TTC549 (cell line): ENCODE data around the gene ZNF490.
"Not testable (repeated sequence)": the region's sequence is repeated elsewhere in the genome, so short reads cannot be mapped to it uniquely, and the experiment has no call there.

Experiments used
- FAIRE-seq: peaks from 2 replicates; lab custom pipeline; 2012; peaks lifted over from hg19 to GRCh38; lab: Jason Lieb, UNC

The ZNF490 gene

DNA sequence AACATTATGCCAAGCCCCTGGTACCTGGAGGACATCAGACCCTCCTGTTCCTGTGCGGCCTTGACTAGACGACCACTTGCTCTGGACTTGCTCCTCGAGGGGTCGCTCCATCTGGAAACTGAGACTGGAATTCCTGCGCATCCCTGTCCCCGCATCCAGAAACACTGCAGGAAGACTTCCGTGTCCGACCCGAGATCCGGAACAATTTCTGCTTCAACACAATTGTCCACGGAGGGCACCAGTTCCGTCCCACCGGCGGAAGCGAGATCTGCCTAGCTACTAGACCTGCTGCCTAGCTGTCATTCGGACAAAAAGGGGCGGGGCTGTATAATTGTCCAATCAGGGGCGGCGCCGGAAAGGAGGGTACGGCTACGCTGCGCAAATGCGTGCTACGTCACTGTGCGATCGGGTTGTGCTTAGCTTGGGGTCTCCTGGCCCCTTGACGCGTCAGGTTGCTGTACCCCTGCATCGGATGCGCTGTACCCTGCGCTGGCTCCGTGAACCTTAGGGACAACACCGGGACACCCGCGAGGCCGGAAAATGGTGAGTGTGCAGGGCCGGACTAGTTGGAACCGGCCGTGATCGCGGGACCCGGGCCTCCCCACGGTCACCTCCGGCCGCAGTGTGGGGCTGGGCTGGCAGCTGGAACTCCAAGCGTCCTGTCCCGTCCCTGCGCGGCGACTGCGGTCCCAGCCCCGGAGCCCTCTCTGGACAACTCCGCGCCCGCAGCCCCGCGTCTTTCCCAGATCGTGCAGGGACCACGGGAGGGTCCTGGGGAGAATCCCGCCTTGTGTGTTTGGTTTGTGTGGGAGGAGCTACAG lies at the start of gene ZNF490, which contains the start of gene ZNF791:
ZNF490 (minus strand) TSS at position 274 of the 821 bp plus-strand sequence; CDS start at position 141, 133 bp downstream.
ZNF791 (plus strand) TSS at position 381 of the 821 bp plus-strand sequence; CDS start at position 541, 160 bp downstream.
- peak; percentile 75 for FAIRE-seq

DNA sequence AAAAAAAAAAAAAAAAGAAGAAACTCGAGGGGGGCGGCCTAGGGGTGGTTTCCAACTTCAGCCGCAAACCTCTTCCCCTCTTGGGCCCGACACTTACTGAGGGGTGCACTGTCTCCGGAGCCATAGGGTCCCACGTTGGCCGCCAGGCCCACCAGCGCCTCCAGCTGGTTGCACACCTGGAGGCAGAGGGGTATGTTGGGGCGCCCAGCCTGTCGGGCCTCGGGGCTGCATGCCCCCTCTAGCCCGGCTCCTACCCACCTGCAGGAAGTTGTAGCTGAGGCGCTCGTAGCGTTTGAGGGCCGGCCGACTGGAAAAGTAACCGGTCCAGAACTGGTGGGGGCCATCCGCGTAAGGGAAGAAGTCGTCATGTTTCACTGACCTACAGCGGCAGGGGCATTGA lies 47.4 kb upstream of the ZNF490 start:
- no peak for FAIRE-seq

DNA sequence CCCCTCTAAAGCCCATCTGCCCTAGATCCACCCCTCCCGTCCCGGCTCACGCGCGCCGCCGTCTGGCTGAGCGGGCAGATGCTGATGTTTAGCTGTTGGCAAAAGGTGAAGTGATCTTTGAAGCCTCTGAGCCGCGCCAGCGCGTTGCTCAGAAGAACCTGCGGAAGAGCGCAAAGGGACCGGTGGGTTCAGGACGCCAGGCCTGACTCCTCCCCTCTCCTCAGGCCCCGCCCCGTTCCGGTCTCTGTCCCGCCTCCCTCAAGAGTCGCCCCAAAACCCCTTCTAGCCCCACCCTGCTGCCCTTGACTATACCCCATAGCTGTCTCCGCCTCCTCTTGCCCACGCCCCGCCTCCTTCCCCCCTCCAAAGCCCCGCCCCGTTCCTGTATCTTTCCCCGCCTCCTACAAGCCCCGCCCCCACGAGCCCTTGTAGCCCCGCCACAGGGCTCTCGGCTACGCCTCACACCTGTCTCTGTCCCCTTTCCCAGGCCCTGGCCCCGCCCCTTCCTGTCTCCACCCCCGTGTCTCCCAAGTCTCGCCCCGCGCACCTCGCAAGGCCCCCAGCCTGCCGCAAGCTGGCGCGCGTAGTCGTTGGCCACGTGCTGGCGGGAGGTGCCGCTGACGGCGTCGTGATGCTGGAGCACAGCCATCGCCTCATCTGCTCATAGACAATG lies 46.4 kb upstream of the ZNF490 start:
- no peak for FAIRE-seq

DNA sequence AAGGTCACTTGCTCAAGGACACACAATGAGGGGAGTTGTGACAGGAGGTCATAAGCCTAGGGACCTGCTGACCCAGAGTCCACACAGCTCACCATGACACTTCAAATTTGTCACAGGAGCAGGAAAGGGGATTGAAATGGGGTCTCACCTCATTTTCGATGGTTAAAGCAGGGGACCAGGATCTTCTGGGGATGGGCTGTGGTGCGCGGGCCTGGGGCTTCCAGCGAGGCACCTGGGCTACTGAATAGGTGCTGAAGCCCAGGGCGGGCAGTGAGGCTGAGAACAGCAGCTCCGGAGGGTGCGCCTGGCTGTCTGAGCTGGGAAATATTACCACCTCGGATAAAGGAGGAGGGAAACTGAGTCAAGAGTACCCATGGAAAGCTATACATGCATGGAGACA lies 44.9 kb upstream of the ZNF490 start:
- no peak for FAIRE-seq

DNA sequence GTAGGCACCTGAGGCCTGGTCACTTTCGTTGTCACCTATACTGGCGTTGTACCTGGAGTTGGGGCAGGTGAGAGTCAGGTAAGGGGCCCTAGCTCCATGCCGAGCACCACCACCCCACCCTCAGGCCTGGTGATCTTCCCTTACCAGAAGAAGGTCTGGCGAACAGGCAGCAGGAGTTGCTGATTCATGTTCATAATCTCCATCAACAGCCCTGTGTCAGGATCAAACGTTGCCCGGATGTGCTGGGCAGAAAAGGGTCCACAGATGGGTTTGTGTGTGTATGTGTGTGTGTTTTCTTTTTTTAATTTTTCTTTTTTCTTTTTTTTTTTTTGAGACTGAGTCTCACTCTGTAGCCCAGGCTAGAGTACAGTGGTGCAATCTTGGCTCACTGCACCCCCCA lies 41.6 kb upstream of the ZNF490 start:
- FAIRE-seq, result no peak

DNA sequence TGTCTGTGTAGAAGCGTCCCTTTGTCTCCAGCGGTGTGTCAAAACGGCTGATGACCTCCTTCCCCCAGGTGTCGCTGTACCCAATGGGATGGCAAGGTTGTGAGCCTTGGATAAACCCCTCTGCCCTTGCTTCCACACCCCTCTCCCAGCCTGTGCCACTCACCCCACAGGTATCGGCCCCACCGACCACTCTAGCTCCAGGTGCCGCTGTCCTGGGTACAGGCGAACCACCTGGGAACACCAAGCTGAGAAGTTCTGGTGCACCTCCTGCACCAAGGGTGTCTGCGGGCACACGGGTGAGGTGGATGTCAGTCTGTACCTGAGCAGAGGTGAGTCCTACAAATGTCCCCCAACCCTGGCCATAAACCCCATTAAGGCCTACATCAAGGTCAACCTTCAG lies 39.3 kb upstream of the ZNF490 start:
- FAIRE-seq, result no peak

DNA sequence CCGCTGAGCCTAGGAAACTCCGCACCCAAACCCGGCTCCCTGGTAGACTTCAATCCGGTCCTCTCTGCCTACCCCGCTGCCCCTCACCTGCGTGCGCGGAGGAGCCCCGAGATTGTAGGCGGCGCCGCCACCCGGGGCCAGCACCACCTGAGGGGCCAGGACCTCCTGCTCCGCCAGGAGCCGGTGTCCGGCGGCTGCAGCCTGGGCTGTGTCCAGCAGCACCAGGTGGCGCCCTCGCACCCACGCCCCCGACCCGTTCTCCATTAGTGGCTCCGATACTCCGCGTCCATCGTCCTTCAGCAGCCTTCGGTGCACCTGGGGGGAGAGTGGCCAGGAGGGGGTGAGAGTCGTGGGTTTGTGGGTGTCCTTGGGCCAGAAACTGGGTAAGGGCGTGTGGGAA lies 37.5 kb upstream of the ZNF490 start:
- FAIRE-seq, result no peak

DNA sequence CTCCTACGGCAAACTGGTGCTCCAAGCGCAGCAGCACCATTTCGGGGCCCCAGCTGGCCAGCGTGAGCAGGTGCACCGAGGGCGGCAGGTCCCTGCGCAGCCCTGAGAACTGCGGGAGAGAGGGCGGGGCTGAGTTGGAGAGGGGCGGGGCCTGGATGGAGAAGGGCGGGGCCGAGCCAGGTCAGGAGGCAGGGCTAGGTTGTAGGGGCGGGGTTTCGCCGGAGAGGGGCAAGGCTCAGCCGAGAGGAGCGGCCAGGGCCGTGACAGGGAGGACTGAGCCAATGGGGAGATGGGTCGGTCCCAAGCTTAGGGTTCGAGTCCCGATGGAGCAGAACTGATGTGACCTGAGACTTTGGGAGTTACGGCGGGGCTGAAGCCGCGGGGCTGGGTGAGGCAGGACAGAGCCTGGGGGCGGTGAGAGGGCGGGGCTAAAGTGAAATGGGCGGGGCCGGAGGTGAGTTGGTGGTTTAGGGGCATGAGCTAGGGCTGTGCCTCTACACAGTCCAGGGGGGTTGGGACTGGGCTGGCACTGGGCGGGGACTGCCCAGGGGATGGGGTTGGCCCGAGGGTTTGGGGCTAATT lies 37.0 kb upstream of the ZNF490 start:
- no peak for FAIRE-seq

DNA sequence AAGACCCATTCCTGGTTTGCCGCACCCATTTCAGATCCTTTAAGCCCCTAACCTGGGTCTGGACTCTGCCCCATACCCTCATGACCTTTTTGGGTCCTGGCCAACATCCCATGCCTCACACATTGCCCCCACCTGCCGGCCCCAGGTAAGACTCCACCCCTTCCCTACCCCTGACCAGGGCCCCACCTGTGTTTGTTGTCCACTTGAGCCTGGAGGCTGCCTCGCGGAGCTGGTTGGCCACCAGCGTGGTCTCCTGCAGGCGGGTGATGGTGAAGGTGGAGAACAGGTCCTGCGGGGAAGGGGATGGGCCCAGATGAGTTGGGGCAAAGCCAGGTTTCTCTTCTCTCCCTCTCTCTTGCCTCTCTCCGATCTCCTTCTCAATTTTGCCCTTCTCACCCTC lies 36.4 kb upstream of the ZNF490 start:
- FAIRE-seq, result no peak

DNA sequence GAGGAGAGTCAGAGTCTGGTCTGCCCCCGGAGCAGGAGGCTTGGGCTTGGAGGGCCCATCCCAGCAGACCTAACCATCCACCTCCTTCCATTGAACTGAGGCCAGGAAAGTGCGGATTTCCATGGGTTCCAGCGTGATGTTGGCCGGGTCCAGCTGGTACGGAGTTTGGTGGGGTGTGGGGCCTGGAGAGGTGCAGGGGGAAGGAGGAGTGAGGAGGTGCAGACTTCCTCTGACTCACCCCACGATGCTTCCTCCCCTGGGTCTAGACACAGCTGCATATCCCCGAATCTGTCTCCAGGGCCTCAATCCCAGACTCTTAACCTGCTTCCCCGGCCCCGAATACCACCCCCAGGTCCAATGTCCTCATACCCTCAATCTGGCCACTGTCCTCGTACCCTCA lies 35.9 kb upstream of the ZNF490 start:
- FAIRE-seq, result no peak

DNA sequence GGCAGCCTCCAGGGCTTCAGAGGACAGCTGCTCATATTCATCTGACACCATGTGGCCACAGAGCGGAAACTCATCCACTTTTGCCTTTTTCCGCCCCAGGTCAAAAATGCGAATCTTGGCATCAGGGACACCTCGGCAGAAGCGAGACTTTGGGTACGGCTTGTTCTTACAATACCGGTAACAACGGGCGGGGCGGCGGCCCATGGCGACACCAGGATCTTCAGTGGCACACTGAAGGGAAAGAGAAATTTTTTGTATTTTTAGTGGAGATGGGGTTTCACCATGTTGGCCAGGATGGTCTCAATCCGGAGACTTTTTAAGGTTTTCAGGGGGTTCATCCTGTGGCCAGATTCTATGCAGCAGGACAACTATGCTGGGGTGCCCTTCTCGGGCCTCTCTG lies 33.1 kb upstream of the ZNF490 start:
- not testable (repeated sequence) for FAIRE-seq

DNA sequence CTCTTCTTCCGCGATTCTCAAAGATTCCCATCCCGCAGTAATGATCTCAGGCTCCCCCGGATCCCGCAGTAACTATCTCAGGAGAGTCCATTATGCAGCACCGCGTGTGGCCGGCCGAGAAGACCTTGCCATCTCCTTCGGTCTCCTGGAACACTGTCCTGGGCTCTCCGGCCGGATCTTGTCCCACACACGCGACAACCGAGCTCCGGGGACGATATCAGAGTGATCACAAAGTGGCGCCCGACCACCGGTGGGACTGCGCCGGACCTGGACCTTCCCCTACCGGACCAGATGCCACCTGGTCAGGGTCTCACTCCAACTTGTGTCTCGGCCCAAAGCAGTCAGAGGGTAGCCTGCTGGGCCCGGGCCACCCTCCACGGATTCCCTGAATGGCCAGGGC lies 31.9 kb upstream of the ZNF490 start:
- no peak for FAIRE-seq

DNA sequence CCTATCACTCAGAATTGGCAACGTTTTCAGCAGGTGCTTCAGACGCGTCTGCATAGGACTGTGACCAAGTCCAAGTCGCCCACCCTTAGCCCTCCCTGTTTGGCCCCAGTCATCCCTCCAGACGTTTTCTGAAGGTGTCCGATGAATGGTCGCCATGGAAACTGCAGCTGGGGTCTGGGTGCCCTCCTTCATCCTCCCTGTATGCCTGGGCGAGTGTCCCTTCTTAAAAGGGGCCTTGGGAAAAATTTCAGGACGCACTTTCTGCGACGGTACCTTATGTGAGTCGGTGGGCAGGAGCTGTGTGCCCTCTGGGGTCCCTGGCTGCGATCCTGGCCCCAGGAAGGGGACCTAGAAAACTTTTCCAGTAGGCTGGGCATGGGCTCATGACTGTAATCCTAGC lies 30.8 kb upstream of the ZNF490 start:
- FAIRE-seq, result no peak

DNA sequence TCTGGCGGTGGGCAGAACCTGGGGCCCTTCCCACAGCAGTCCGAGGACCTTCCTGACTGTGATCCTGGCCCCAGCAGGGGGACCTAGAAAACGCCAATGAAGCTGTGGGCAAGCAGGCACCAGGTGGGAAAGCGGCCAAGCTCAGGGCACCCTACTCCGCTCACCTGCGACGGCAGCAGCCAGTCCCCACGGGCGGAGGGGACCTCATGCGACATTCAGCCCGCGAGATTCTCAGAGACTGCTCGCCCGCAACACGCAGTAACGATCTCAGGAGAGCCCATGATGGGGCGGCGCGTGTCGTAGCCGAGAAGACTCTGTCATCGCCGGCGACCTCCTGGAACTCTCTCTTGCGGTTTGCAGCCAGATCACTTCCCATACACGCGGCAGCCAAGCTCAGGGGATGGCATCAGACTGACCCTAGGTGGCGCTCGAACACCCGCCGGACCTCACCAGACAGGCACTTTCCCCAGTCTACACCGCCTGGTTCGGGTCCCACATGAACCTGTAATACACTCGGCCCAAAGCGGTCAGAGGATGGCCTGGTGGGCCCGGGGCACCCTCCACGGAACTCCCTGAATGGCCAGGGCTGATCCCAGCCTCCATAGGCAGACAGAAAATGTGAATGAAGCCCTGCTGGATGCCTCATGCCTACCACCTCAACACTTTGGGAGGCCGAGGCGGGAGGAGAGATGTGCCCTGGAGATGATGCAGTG lies 29.4 kb upstream of the ZNF490 start:
- FAIRE-seq, result no peak

DNA sequence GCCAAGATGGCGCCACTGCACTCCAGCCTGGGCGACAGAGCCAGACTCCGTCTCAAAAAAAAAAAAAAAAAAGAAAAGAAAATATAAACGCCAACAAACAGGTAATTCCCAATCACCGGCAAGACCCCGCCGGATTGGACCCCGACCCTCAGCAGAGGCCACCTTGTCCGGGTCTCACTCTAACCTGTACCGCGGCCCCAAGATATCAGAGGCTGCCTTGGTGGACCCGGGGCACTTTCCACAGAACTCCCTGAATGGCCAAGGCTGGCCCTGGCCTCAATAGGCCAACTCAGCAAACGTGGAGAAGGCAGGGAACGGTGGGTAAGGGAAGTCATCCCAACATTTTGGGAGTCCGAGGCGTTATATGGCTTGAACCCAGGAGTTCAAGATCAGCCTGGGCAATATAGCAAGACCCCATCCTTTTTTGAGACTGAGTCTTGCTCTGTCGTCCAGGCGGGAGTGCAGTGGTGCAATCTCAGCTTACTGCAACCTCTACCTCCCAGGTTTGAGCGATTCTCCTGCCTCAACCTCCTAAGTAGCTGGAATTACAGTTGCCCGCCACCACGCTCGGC lies 28.1 kb upstream of the ZNF490 start:
- FAIRE-seq, result no peak

DNA sequence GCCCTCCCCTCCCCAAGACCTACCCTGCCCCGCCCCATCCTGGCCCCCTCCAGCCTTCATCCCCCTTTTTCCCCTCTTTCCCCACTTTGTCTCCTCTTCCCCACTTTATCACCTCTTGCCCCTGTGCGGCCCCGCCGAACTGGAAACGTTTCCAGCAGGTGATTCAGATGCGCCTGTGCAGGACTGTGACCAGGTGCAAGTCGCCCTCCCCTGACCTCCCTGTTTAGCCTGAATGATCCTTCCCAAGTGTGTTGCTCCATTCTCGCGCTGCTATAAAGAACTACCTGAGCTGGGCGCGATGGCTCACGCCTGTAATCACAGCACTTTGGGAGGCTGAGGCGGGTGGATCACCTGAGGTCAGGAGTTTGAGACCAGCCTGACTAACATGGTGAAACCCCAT lies 26.0 kb upstream of the ZNF490 start:
- no peak for FAIRE-seq

DNA sequence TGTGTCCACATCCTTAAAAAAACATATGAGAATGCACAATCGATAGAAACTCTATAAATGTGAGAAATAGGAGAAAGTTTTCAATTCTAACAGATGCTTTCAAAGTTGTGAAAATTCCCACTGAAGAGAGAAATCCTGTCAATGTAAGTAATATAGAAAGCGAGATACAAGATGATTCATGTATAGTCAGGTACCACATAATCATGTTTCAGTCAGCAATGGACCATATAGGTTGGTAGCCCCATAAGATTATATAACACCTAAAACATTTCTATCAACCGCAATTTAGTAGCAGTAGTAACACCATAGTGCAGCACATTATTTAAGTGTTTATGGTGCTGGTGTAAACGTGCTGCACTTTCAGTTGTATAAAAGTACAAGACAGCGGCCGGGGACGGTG lies 18.6 kb upstream of the ZNF490 start:
- no peak for FAIRE-seq

DNA sequence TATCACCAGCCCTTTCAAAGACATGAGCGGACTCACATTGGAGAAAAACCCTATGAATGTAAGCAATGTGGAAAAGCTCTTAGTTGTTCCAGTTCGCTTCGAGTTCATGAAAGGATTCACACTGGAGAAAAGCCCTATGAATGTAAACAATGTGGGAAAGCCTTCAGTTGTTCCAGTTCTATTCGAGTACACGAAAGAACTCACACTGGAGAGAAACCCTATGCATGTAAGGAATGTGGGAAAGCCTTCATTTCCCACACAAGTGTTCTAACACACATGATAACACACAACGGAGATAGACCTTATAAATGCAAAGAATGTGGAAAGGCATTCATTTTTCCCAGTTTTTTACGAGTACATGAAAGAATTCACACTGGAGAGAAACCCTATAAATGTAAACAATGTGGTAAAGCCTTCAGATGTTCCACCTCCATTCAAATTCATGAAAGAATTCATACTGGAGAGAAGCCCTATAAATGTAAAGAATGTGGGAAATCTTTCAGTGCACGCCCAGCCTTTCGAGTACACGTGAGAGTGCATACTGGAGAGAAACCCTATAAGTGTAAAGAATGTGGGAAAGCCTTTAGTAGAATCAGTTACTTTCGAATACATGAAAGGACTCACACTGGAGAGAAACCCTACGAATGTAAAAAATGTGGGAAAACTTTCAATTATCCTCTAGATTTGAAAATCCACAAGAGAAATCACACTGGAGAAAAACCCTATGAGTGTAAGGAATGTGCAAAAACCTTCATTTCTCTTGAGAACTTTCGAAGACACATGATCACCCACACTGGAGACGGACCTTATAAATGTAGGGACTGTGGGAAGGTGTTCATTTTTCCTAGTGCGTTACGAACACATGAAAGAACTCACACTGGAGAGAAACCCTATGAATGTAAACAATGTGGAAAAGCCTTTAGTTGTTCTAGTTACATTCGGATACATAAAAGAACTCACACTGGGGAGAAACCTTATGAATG lies 17.7 kb upstream of the ZNF490 start:
- FAIRE-seq, result no peak

DNA sequence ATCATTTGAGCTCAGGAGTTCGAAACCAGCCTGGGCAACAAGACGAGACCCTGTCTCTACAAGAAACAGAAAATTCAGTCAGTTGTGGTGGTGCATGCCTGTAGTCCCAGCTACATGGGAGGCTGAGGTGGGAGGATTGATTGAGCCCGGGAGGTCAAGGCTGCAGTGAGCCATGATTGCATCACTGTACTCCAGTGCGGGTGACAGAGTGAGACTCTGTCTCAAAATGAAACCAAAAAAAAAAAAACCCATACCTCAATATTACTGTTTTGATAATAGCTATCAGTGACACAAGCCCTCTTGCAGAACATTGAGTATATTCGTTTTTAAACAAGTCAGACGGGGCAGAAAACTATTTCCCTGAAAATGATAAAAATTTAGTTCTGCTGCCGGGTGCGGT lies 16.3 kb upstream of the ZNF490 start:
- no peak for FAIRE-seq

DNA sequence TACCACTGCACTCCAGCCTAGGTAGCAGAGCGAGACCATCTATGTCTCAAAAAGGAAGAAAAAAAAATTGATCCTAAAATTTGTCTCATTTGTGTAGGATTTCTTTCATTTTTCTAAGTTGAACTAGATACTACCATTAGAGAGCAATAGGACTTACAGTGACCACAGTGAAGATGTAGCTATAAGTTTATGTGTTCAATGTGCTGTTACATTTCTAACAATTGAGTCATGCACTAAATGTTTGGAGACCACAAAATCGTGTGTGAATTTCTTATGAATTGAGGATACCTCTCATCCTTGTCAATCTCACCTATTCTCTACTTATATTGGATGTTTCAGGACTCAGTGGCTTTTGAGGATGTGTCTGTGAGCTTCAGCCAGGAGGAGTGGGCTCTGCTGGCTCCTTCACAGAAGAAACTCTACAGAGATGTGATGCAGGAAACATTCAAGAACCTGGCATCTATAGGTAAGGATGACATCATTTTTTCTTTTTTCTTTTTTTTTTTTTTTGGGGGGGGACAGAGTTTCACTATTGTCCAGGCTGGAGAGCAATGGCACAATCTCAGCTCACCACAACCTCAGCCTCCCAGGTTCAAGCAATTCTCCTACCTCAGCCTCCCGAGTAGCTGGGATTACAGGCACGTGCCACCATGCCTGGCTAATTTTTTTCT lies 12.9 kb upstream of the ZNF490 start:
- FAIRE-seq, result no peak
